AG04449 (cell line): ENCODE data around the gene PLPPR3.

ENCODE experiments used
- CTCF ChIA-PET: fragments of 350-600 bp; formaldehyde crosslinking; extraction: SDS; loops from one replicate; lab custom pipeline; 2021; ENCODE audit warnings: antibody characterized with exemption; lab: Yijun Ruan, JAX
- POLR2A ChIA-PET: fragments of 400-600, 350-600 bp; formaldehyde crosslinking; extraction: SDS; loops from one replicate; lab custom pipeline; 2020; ENCODE audit warnings: antibody characterized with exemption, inconsistent platforms; lab: Yijun Ruan, JAX
- DNase-seq: peaks from one replicate; pipeline ENCODE4 v3.0.0-alpha.2; 2010; ENCODE audit warnings: low read depth, low spot score
- H3K4me3 ChIP-seq: 2 replicates; pipeline ENCODE4 v1.5.1; 2011; ENCODE audit warnings: low read depth, mild to moderate bottlenecking, control low read depth, low read length
- TF ChIP-seq, protein P1 (sequence below): IDR thresholded peaks from one replicate; pipeline ENCODE4 v1.5.1; 2011; ENCODE audit warnings: mild to moderate bottlenecking, moderate library complexity, low read length, control low read depth, inconsistent platforms; ENCODE audit not compliant: insufficient read depth; ENCODE audit errors: missing control alignments

The PLPPR3 gene

DNA sequence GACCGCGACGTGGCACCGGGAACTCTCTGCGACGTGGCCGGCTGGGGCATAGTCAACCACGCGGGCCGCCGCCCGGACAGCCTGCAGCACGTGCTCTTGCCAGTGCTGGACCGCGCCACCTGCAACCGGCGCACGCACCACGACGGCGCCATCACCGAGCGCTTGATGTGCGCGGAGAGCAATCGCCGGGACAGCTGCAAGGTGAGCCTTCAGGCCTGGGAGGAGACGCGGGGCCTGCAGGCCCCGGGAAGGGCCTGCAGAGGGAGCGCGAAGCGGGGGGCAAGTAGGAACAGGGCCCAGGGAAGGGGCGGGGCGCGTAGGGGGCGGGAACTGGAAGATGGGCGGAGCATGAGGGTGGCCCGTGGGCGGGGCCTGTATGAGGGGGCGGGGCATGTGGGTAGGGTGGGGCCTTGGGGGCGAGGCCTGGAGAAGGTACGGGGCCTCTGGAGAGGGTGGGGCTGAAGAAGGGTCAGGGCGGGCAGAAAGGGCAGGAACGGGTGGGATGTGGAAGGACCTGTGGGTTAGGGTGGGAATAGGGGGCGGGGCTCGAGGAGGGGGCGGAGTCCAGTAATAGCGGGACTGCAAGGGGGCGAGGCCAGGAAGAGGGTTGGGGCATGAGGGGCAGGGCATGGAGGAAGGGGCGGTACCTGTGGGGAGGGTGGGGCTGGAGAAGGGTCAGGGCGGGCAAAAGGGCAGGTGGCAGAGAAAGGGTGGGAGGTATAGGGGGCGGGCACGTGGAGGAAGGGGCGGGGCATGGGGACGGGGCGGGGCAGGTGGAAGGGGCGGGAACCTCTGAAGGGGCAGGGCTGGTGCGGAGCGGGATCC is 40.2 kb upstream of the PLPPR3 start:
- H3K4me3 ChIP-seq = no peak overlapping the region
- CTCF ChIA-PET = interaction anchor here (1.9 kb wide), 1 partner anchor 92 kb away, joined by 7 read pairs; no protein-coding TSS in a partner anchor
- TF ChIP-seq, protein P1, sequence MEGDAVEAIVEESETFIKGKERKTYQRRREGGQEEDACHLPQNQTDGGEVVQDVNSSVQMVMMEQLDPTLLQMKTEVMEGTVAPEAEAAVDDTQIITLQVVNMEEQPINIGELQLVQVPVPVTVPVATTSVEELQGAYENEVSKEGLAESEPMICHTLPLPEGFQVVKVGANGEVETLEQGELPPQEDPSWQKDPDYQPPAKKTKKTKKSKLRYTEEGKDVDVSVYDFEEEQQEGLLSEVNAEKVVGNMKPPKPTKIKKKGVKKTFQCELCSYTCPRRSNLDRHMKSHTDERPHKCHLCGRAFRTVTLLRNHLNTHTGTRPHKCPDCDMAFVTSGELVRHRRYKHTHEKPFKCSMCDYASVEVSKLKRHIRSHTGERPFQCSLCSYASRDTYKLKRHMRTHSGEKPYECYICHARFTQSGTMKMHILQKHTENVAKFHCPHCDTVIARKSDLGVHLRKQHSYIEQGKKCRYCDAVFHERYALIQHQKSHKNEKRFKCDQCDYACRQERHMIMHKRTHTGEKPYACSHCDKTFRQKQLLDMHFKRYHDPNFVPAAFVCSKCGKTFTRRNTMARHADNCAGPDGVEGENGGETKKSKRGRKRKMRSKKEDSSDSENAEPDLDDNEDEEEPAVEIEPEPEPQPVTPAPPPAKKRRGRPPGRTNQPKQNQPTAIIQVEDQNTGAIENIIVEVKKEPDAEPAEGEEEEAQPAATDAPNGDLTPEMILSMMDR = no peak
- POLR2A ChIA-PET = no interaction called here
- no peak for DNase-seq

DNA sequence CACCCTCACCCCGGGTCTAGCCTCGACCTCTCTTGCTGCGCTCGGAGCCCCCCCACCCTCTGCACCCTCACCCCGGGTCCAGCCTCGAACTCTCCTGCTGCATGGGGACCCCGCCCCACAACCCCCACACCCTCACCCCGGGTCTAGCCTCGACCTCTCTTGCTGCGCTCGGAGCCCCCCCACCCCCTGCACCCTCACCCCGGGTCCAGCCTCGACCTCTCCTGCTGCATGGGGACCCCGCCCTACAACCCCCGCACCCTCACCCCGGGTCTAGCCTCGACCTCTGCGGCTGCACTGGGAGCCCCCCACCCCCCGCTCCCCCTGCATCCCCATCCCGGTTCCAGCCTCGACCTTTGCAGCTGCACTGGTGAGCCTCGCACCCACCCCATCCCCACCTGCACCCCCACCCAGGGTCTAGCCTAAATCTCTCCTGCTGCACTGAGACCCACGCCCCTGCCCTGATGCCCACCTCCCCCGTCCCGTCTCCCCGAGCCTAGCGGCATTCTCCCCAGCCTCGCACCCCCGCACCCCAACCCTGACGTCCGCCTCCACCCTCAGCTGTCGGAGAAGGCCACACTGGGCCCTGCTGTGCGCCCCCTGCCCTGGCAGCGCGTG is 39.5 kb upstream of the PLPPR3 start:
- ChIA-PET POLR2A (no interaction called here), CTCF (no interaction called here)
- no peak for DNase-seq
- TF ChIP-seq, protein P1 = no peak
- H3K4me3 ChIP-seq = no peak overlapping the region

DNA sequence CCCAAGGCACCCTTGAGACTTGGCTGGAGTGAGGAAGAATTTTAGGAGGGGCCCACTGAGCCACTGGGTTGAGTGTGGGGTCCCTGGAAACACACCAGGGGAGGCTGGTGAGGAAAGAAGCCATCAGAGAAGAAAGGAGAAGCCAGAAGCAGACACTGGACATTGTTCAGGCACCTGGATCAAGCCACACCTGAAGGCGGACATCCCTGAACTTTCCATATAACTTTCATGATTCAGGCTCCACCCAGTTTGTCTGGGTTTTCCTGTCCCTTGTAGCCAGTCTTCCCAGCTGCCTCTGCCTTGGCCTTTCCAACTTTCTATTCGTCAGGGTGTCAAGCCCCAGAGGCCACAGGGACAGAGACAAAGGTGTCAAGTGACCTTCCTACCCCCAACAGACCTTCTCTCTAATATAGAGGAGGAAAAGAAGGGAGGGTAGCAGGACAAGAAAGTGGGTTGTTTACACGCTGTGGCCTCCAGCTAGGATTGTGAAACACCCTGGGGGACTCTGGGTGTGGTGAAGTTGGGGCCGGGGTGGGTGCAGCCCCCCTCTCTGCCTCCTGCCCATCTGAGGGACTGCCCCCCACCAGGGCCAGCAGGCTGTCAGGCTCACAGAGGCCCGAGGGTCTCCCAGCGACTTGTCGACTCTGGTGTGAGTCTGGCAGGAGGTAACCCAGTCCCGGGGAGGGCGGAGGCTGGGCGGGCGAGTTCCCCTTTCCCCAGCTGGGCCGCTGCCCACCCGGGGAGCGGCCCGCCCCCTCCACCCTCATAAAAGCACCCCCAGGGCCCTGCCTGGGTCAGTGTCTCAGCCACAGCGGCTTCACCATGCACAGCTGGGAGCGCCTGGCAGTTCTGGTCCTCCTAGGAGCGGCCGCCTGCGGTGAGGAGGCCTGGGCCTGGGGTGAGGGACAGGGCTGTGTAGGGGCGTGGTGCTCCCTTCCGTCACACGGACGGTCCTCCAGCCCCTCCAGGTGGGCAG is 37.4 kb upstream of the PLPPR3 start, which contains the start of gene CFD:
CFD (plus strand) TSS at position 797 of the 976 bp plus-strand sequence; CDS start at position 823, 26 bp downstream.
- TF ChIP-seq, protein P1 = no peak
- H3K4me3 ChIP-seq = peak within 1 kb of the TSS; percentile 47
- POLR2A ChIA-PET = interaction anchor here (1.0 kb wide), 1 partner anchor 80 kb away, joined by 4 read pairs; no protein-coding TSS in a partner anchor
- CTCF ChIA-PET = interaction anchor here (0.8 to 4.6 kb wide), 9 partner anchors 9 to 125 kb away, joined by 3 to 27 read pairs (median 3); partner anchors contain the start of gene WDR18
- no peak for DNase-seq

DNA sequence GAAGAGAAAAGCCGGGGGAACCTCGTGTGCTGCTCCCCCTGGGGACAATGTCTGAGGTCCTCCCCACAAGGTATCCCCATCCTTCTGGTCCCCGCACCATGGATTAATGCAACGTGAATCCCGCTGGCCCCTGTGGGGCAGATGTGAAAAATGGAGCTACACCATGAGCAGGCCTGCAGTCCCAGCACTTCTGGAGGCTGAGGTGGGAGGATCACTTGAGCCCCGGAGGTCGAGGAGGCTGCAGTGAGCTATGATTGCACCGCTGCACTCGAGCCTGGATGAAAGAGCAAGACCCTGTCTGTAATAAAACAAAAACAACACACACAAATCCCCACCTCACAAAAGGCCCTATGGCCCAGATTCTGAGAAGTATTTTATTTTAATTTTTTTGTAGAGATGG is 36.5 kb upstream of the PLPPR3 start:
- ChIA-PET POLR2A (interaction anchor here (1.0 kb wide), 1 partner anchor 80 kb away, joined by 4 read pairs; no protein-coding TSS in a partner anchor), CTCF (interaction anchor here (0.8 to 4.6 kb wide), 7 partner anchors 9 to 126 kb away, joined by 3 to 27 read pairs (median 6); partner anchors contain the start of gene WDR18)
- H3K4me3 ChIP-seq = no peak overlapping the region
- no peak for DNase-seq
- TF ChIP-seq, protein P1 = no peak

DNA sequence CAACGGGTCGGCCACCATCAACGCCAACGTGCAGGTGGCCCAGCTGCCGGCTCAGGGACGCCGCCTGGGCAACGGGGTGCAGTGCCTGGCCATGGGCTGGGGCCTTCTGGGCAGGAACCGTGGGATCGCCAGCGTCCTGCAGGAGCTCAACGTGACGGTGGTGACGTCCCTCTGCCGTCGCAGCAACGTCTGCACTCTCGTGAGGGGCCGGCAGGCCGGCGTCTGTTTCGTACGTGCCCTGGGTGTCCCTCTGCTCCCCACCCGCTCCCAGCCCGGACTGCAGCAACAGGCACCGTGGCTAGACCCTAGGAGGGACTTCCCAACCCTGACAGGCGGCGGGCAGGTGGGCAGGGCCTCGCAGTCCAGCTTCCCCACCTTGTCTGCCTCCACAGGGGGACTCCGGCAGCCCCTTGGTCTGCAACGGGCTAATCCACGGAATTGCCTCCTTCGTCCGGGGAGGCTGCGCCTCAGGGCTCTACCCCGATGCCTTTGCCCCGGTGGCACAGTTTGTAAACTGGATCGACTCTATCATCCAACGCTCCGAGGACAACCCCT is 33.9 kb upstream of the PLPPR3 start:
- no peak for DNase-seq
- TF ChIP-seq, protein P1 = no peak
- no peak overlapping the region for H3K4me3 ChIP-seq
- ChIA-PET POLR2A (no interaction called here), CTCF (interaction anchor here (0.7 to 3.3 kb wide), 19 partner anchors 10 to 385 kb away, joined by 3 to 18 read pairs (median 4); partner anchors contain the start of genes MED16, RNU6-9 and WDR18)
